Measurements from ENCODE around the gene IGHMBP2.

IGHMBP2 gene

GRCh38 chr11:68956547-68957254, 53.0 kb downstream of the IGHMBP2 start:
- Histone ChIP-seq H3K27ac (no peak overlapping the region), H3K9ac (ENCODE audit: insufficient read length) (no peak overlapping the region), H3K9me3 (ENCODE audit: low read depth, low read length) (no peaks in the 10 kb centered on the region), H3K36me3 (ENCODE audit: insufficient read depth, low read length) (no peaks in the 10 kb centered on the region), H3K4me3 (no peak overlapping the region)
- no peak for DNase-seq (ENCODE audit: low read depth, low spot score)
- TF ChIP-seq EZH2 (IDR thresholded peaks at IDR 0.05), result no peak
- TF ChIP-seq POLR2AphosphoS5 (IDR thresholded peaks at IDR 0.05; ENCODE audit: borderline replicate concordance, low read depth, low read length), result no peak
- no peak for TF ChIP-seq FOXP2 (optimal IDR thresholded peaks at IDR 0.05; ENCODE audit: control extremely low read depth, extremely low read length, insufficient read depth)

GRCh38 chr11:68958211-68958610, 54.5 kb downstream of the IGHMBP2 start:
- TF ChIP-seq EZH2 (IDR thresholded peaks at IDR 0.05) (no peak), FOXP2 (optimal IDR thresholded peaks at IDR 0.05; ENCODE audit: control extremely low read depth, extremely low read length, insufficient read depth) (no peak), POLR2AphosphoS5 (IDR thresholded peaks at IDR 0.05; ENCODE audit: borderline replicate concordance, low read depth, low read length) (no peak)
- Histone ChIP-seq H3K36me3 (ENCODE audit: insufficient read depth, low read length) (no peaks in the 10 kb centered on the region), H3K9ac (ENCODE audit: insufficient read length) (no peak overlapping the region), H3K27ac (no peak overlapping the region), H3K4me3 (no peak overlapping the region), H3K9me3 (ENCODE audit: low read depth, low read length) (no peaks in the 10 kb centered on the region)
- no peak for DNase-seq (ENCODE audit: low read depth, low spot score)

- DNase-seq (ENCODE audit: low read depth, low spot score), result no peak
- Histone ChIP-seq H3K9ac (ENCODE audit: insufficient read length) (no peak overlapping the region), H3K36me3 (ENCODE audit: insufficient read depth, low read length) (no peaks in the 10 kb centered on the region), H3K9me3 (ENCODE audit: low read depth, low read length) (peaks cover 3% of the 10 kb centered on the region; the same call in 1 of the 2 replicates), H3K4me3 (no peak overlapping the region), H3K27ac (no peak overlapping the region)
- TF ChIP-seq FOXP2 (optimal IDR thresholded peaks at IDR 0.05; ENCODE audit: control extremely low read depth, extremely low read length, insufficient read depth), result no peak
- TF ChIP-seq EZH2 (IDR thresholded peaks at IDR 0.05), result no peak
- TF ChIP-seq POLR2AphosphoS5 (IDR thresholded peaks at IDR 0.05; ENCODE audit: borderline replicate concordance, low read depth, low read length), result no peak
Observed at GRCh38 chr11:68959465-68960293, 56.0 kb downstream of the IGHMBP2 start.

- Histone ChIP-seq H3K9me3 (ENCODE audit: low read depth, low read length) (peaks cover 3% of the 10 kb centered on the region; the same call in 1 of the 2 replicates), H3K36me3 (ENCODE audit: insufficient read depth, low read length) (no peaks in the 10 kb centered on the region), H3K9ac (ENCODE audit: insufficient read length) (no peak overlapping the region), H3K27ac (no peak overlapping the region), H3K4me3 (no peak overlapping the region)
- no peak for TF ChIP-seq FOXP2 (optimal IDR thresholded peaks at IDR 0.05; ENCODE audit: control extremely low read depth, extremely low read length, insufficient read depth)
- TF ChIP-seq POLR2AphosphoS5 (IDR thresholded peaks at IDR 0.05; ENCODE audit: borderline replicate concordance, low read depth, low read length), result no peak
- no peak for TF ChIP-seq EZH2 (IDR thresholded peaks at IDR 0.05)
- DNase-seq (ENCODE audit: low read depth, low spot score), result no peak
Observed at GRCh38 chr11:68960294-68961071, 56.8 kb downstream of the IGHMBP2 start.

- H3K36me3 ChIP-seq (ENCODE audit: insufficient read depth, low read length), result no peaks in the 10 kb centered on the region
- TF ChIP-seq EZH2 (IDR thresholded peaks at IDR 0.05) (no peak), POLR2AphosphoS5 (IDR thresholded peaks at IDR 0.05; ENCODE audit: borderline replicate concordance, low read depth, low read length) (no peak), FOXP2 (optimal IDR thresholded peaks at IDR 0.05; ENCODE audit: control extremely low read depth, extremely low read length, insufficient read depth) (no peak)
- no peak overlapping the region for H3K27ac ChIP-seq
- DNase-seq (ENCODE audit: low read depth, low spot score), result no peak
- peaks cover 3% of the 10 kb centered on the region; the same call in 1 of the 2 replicates for H3K9me3 ChIP-seq (ENCODE audit: low read depth, low read length)
- no peak overlapping the region for H3K9ac ChIP-seq (ENCODE audit: insufficient read length)
- H3K4me3 ChIP-seq, result no peak overlapping the region
Observed at GRCh38 chr11:68961245-68961644, 57.6 kb downstream of the IGHMBP2 start.

- no peak overlapping the region for H3K27ac ChIP-seq
- peaks cover 3% of the 10 kb centered on the region; the same call in 1 of the 2 replicates for H3K9me3 ChIP-seq (ENCODE audit: low read depth, low read length)
- no peak overlapping the region for H3K4me3 ChIP-seq
- DNase-seq (ENCODE audit: low read depth, low spot score), result no peak
- no peak overlapping the region for H3K9ac ChIP-seq (ENCODE audit: insufficient read length)
- no peaks in the 10 kb centered on the region for H3K36me3 ChIP-seq (ENCODE audit: insufficient read depth, low read length)
- no peak for TF ChIP-seq FOXP2 (optimal IDR thresholded peaks at IDR 0.05; ENCODE audit: control extremely low read depth, extremely low read length, insufficient read depth)
- TF ChIP-seq POLR2AphosphoS5 (IDR thresholded peaks at IDR 0.05; ENCODE audit: borderline replicate concordance, low read depth, low read length), result no peak
- TF ChIP-seq EZH2 (IDR thresholded peaks at IDR 0.05), result no peak
Observed at GRCh38 chr11:68962527-68963250, 59.0 kb downstream of the IGHMBP2 start.

GRCh38 chr11:68963779-68964178, 60.1 kb downstream of the IGHMBP2 start:
- Histone ChIP-seq H3K27ac (no peak overlapping the region), H3K9me3 (ENCODE audit: low read depth, low read length) (peaks cover 3% of the 10 kb centered on the region; the same call in 1 of the 2 replicates), H3K9ac (ENCODE audit: insufficient read length) (no peak overlapping the region), H3K4me3 (no peak overlapping the region), H3K36me3 (ENCODE audit: insufficient read depth, low read length) (no peaks in the 10 kb centered on the region)
- TF ChIP-seq POLR2AphosphoS5 (IDR thresholded peaks at IDR 0.05; ENCODE audit: borderline replicate concordance, low read depth, low read length) (no peak), FOXP2 (optimal IDR thresholded peaks at IDR 0.05; ENCODE audit: control extremely low read depth, extremely low read length, insufficient read depth) (no peak), EZH2 (IDR thresholded peaks at IDR 0.05) (no peak)
- no peak for DNase-seq (ENCODE audit: low read depth, low spot score)

All from SK-N-MC (cell line).